IMR-90 (cell line): ENCODE measurements around the gene DYNLRB1. TPM values are rescaled to one million over a fixed set of nuclear protein-coding genes. Genes with fewer than 3 reads are reported as not detected.

Experiments
- ATAC-seq: fragments of 200-7000 bp; cut with Tn5 transposase; 2 replicates; pipeline ENCODE4 v1.9.1; 2020; ENCODE audit warnings: low read depth, mild to moderate bottlenecking, moderate library complexity
- BruUV-seq: library from RNA; stranded (reverse); fragments of 400-500 nt; replicated peaks from 2 replicates; lab custom pipeline; 2021; lab: Mats Ljungman, UMichigan
- CTCF ChIA-PET: fragments of 300-600 bp; formaldehyde crosslinking; extraction: SDS; loops from one replicate; lab custom pipeline; 2021; ENCODE audit warnings: antibody characterized with exemption; lab: Yijun Ruan, JAX
- POLR2A ChIA-PET: fragments of 300-600 bp; sonication (Branson Sonifier 250); formaldehyde crosslinking; loops from one replicate; lab custom pipeline; 2022; ENCODE audit warnings: antibody characterized with exemption; ENCODE audit not compliant: unreplicated experiment; lab: Charles Lee
- DNase-seq: peaks from one replicate; pipeline ENCODE4 v3.0.0; 2013
- H2AFZ ChIP-seq: replicated peaks from 2 replicates; pipeline ENCODE3; 2013; ENCODE audit warnings: low read length, mild to moderate bottlenecking; ENCODE audit not compliant: poor library complexity
- H2AK5ac ChIP-seq: 2 replicates; pipeline ENCODE4 v1.6.1; 2013; ENCODE audit warnings: low read depth, low read length, inconsistent platforms
- H2AK9ac ChIP-seq: replicated peaks from 2 replicates; pipeline ENCODE3; 2013; ENCODE audit warnings: mild to moderate bottlenecking, low read depth, low read length, moderate library complexity; ENCODE audit not compliant: poor library complexity
- H2BK120ac ChIP-seq: 2 replicates; pipeline ENCODE4 v1.6.1; 2013; ENCODE audit warnings: low read depth, low read length, inconsistent platforms
- H2BK15ac ChIP-seq: 3 replicates; pipeline ENCODE4 v1.6.1; 2013; ENCODE audit warnings: low read depth, low read length, inconsistent platforms
- H2BK20ac ChIP-seq: 2 replicates; pipeline ENCODE4 v1.6.1; 2013; ENCODE audit warnings: low read depth, mild to moderate bottlenecking, inconsistent platforms, low read length, moderate library complexity
- H2BK5ac ChIP-seq: 2 replicates; pipeline ENCODE4 v1.6.1; 2013; ENCODE audit warnings: mild to moderate bottlenecking, low read depth, low read length, inconsistent platforms; ENCODE audit not compliant: poor library complexity, severe bottlenecking
- H3K14ac ChIP-seq: replicated peaks from 2 replicates; pipeline ENCODE4 v1.6.1; 2013; ENCODE audit warnings: low read depth, low read length, inconsistent platforms
- H3K18ac ChIP-seq: 2 replicates; pipeline ENCODE4 v1.6.1; 2013; ENCODE audit warnings: low read depth, low read length, control low read depth
- H3K23ac ChIP-seq: 2 replicates; pipeline ENCODE4 v1.6.1; 2013; ENCODE audit warnings: low read depth, low read length, inconsistent platforms
- H3K27ac ChIP-seq: 2 replicates; pipeline ENCODE4 v1.5.1; 2013; ENCODE audit warnings: mild to moderate bottlenecking, control low read depth, low read length; ENCODE audit not compliant: insufficient read depth
- H3K27me3 ChIP-seq: 2 replicates; pipeline ENCODE4 v1.6.1; 2013; ENCODE audit warnings: low read length; ENCODE audit not compliant: control insufficient read depth, insufficient read depth
- H3K36me3 ChIP-seq: 2 replicates; pipeline ENCODE4 v1.6.1; 2013; ENCODE audit warnings: low read length, mixed read lengths; ENCODE audit not compliant: control insufficient read depth, insufficient read depth
- H3K4ac ChIP-seq: 2 replicates; pipeline ENCODE4 v1.6.1; 2013; ENCODE audit warnings: low read depth, low read length, inconsistent platforms
- H3K4me1 ChIP-seq: 2 replicates; pipeline ENCODE4 v1.6.1; 2013; ENCODE audit warnings: low read length, mixed read lengths; ENCODE audit not compliant: control insufficient read depth, insufficient read depth
- H3K4me2 ChIP-seq: 2 replicates; pipeline ENCODE4 v1.6.1; 2013; ENCODE audit warnings: low read depth, mild to moderate bottlenecking, control low read depth, low read length, moderate library complexity
- H3K4me3 ChIP-seq: 2 replicates; pipeline ENCODE4 v1.5.1; 2013; ENCODE audit warnings: low read depth, mild to moderate bottlenecking, control low read depth, low read length, moderate library complexity; ENCODE audit not compliant: insufficient read depth
- H3K56ac ChIP-seq: 2 replicates; pipeline ENCODE4 v1.6.1; 2013; ENCODE audit warnings: low read length, inconsistent platforms; ENCODE audit not compliant: insufficient read depth; ENCODE audit errors: extremely low read depth
- H3K79me1 ChIP-seq, 2 experiments: 2 replicates each; pipeline ENCODE4 v1.6.1; 2013; ENCODE audit warnings: low read length in 2 of 2, inconsistent platforms in 1 of 2, low read depth in 1 of 2
- H3K9ac ChIP-seq: 2 replicates; pipeline ENCODE4 v1.6.1; 2013; ENCODE audit warnings: low read depth, low read length, control low read depth
- H3K9me1 ChIP-seq: 2 replicates; pipeline ENCODE4 v1.6.1; 2013; ENCODE audit warnings: low read length, inconsistent platforms; ENCODE audit not compliant: insufficient read depth
- H3K9me3 ChIP-seq: 2 replicates; pipeline ENCODE4 v1.6.1; 2013; ENCODE audit warnings: low read length; ENCODE audit not compliant: control insufficient read depth, insufficient read depth
- H4K20me1 ChIP-seq: 2 replicates; pipeline ENCODE4 v1.6.1; 2013; ENCODE audit warnings: low read length, inconsistent platforms; ENCODE audit not compliant: insufficient read depth
- H4K5ac ChIP-seq: 2 replicates; pipeline ENCODE4 v1.6.1; 2013; ENCODE audit warnings: mild to moderate bottlenecking, low read depth, low read length, control low read depth
- H4K8ac ChIP-seq, 2 experiments: 2 replicates each; pipeline ENCODE4 v1.6.1; 2013; ENCODE audit warnings: low read depth in 2 of 2, low read length in 2 of 2, control low read depth in 1 of 2, inconsistent platforms in 1 of 2
- H4K91ac ChIP-seq: 2 replicates; pipeline ENCODE4 v1.6.1; 2013; ENCODE audit warnings: low read depth, low read length, inconsistent platforms; ENCODE audit not compliant: insufficient read depth
- BHLHE40 ChIP-seq: fragments of 150-350 bp; IDR thresholded peaks from 2 replicates; pipeline ENCODE4 v1.6.1; 2016; ENCODE audit warnings: mild to moderate bottlenecking, low read depth, low read length
- CEBPB ChIP-seq: IDR thresholded peaks from 2 replicates; pipeline ENCODE4 v1.6.1; 2012; ENCODE audit warnings: low read depth, low read length, improper control_type of control experiment
- CHD1 ChIP-seq: IDR thresholded peaks from 2 replicates; pipeline ENCODE4 v1.6.1; 2012; ENCODE audit warnings: low read depth, low read length, improper control_type of control experiment
- ELK1 ChIP-seq: fragments of 150-350 bp; IDR thresholded peaks from 2 replicates; pipeline ENCODE4 v1.6.1; 2016; ENCODE audit warnings: low read depth, mild to moderate bottlenecking, low read length, moderate library complexity, borderline replicate concordance
- FOS ChIP-seq: fragments of 150-350 bp; IDR thresholded peaks from 2 replicates; pipeline ENCODE4 v1.6.1; 2016; ENCODE audit warnings: low read depth, low read length
- MAFK ChIP-seq: IDR thresholded peaks from 2 replicates; pipeline ENCODE4 v1.6.1; 2012; ENCODE audit warnings: low read depth, low read length, improper control_type of control experiment
- POLR2A ChIP-seq: IDR thresholded peaks from 2 replicates; pipeline ENCODE4 v1.6.1; 2012; ENCODE audit warnings: mild to moderate bottlenecking, low read depth, low read length
- RAD21 ChIP-seq: IDR thresholded peaks from 2 replicates; pipeline ENCODE4 v1.6.1; 2012; ENCODE audit warnings: low read length, improper control_type of control experiment
- RCOR1 ChIP-seq: IDR thresholded peaks from 2 replicates; pipeline ENCODE4 v1.6.1; 2012; ENCODE audit warnings: mild to moderate bottlenecking, low read length, improper control_type of control experiment; ENCODE audit not compliant: insufficient replicate concordance
- RFX5 ChIP-seq: IDR thresholded peaks from 2 replicates; pipeline ENCODE4 v1.8.0; 2012; ENCODE audit warnings: low read depth, mild to moderate bottlenecking, low read length, moderate library complexity
- USF2 ChIP-seq: fragments of 150-350 bp; IDR thresholded peaks from 2 replicates; pipeline ENCODE4 v1.6.1; 2017; ENCODE audit warnings: mild to moderate bottlenecking, antibody characterized with exemption, low read length, low read depth
- WGBS, 2 experiments: methylation state at CpG; one replicate each; pipeline versions ENCODE4 v1.1.5 to v1.1.7; 2013; ENCODE audit warnings: missing lambda C conversion rate in 2 of 2; ENCODE audit not compliant: insufficient read length in 1 of 2; ENCODE audit errors: extremely low coverage in 2 of 2; 5-methylcytosine and 5-hydroxymethylcytosine counted together
- dilution Hi-C: fragments of 300-500 bp; cut with HindIII; formaldehyde crosslinking; loops from one replicate; pipeline ENCODE4 v1.14.3; 2018; ENCODE audit warnings: low sequenced_read_pairs; ENCODE audit not compliant: unreplicated experiment
- in situ Hi-C: fragments of 300-500 bp; cut with MboI; formaldehyde crosslinking; loops from 3 replicates; pipeline ENCODE4 v1.14.3; 2019; ENCODE audit warnings: low sequenced_read_pairs, inconsistent platforms, mixed read lengths
- intact Hi-C: fragments of 100-400 bp; cut with micrococcal nuclease; formaldehyde crosslinking; loops from 2 replicates; pipeline ENCODE4 v1.10.0; 2022
- polyA plus RNA-seq, 3 experiments: library from polyadenylated mRNA; depleted of rRNA; stranded (reverse); fragments of >200 nt; gene quantifications; 2 replicates each; pipeline ENCODE4 v1.2.3, GENCODE V29; 2012; ENCODE audit warnings: low replicate concordance in 1 of 3
- total RNA-seq: library from RNA; depleted of rRNA; stranded (reverse); fragments of >200 nt; gene quantifications from 2 replicates; pipeline ENCODE4 v1.2.3, GENCODE V29; 2012

Gene DYNLRB1
- total and polyA plus RNA-seq, 2 of the 4 experiments (the other 2 are of a cell fraction): 82.4 to 380 TPM

GRCh38 chr20:34522969-34523871 lies 7.0 kb downstream of the DYNLRB1 start (continued):
- TF ChIP-seq ELK1: no peak

GRCh38 chr20:34524426-34524825 lies 8.2 kb downstream of the DYNLRB1 start:
- in situ Hi-C loops (no loop called here), dilution Hi-C loops (no loop called here), intact Hi-C loops (no loop called here)
- Histone ChIP-seq H3K27ac (peak overlapping the region; percentile 86; the same call in 1 of the 2 replicates), H3K18ac (peak overlapping the region; percentile 48), H4K8ac (peak overlapping the region; percentile 23 to 35), H3K36me3 (peaks cover 27% of the 10 kb centered on the region), H3K9ac (no peak overlapping the region), H3K23ac (peak overlapping the region; percentile 43; the same call in 1 of the 2 replicates), H4K5ac (peak overlapping the region; percentile 35; the same call in 1 of the 2 replicates), H4K91ac (peak overlapping the region; percentile 67), H3K56ac (no peak overlapping the region; the same call in 1 of the 2 replicates), H3K14ac (peak overlapping the region; percentile 11; the same call in 1 of the 2 replicates), H3K4me3 (no peak overlapping the region), H3K4ac (peak overlapping the region; percentile 47), H3K79me1 (peaks cover 43 to 79% of the 10 kb centered on the region in 2 experiments), H2BK120ac (peak overlapping the region; percentile 95), H2BK5ac (peak overlapping the region; percentile 92), H2BK20ac (peak overlapping the region; percentile 41), H3K27me3 (no peaks in the 10 kb centered on the region), H3K9me3 (no peaks in the 10 kb centered on the region), H3K4me2 (no peak overlapping the region), H2AK5ac (peak overlapping the region; percentile 93), H3K9me1 (peaks cover 52% of the 10 kb centered on the region), H4K20me1 (peaks cover 30% of the 10 kb centered on the region), H3K4me1 (peaks cover 42% of the 10 kb centered on the region), H2AFZ (no peak overlapping the region), H2AK9ac (no peak overlapping the region), H2BK15ac (peak overlapping the region; percentile 55; the same call in 2 of the 3 replicates)
- POLR2A ChIA-PET: no interaction called here
- CTCF ChIA-PET: interaction anchor here (2.9 kb wide), 1 partner anchor 212 kb away, joined by 15 read pairs; no protein-coding TSS in a partner anchor
- DNase-seq (no peak), ATAC-seq (no peak)
- WGBS, 2 experiments: 96% methylated on average over 3 of the region's 11 CpGs; no CpG with 5 or more reads in 1 of the 2 experiments
- TF ChIP-seq CEBPB (no peak), POLR2A (no peak), ELK1 (no peak), BHLHE40 (no peak), USF2 (no peak), RAD21 (no peak), CHD1 (no peak), FOS (no peak), RFX5 (no peak), MAFK (no peak), RCOR1 (no peak)
- BruUV-seq: no TSS peak
